GM23338 (cell line): ENCODE measurements around the gene ETV6. TPM values are rescaled to one million over a fixed set of nuclear protein-coding genes. Genes with fewer than 3 reads are reported as not detected.

ENCODE experiments used
- ATAC-seq: fragments of 200-7000 bp; cut with Tn5 transposase; 3 replicates; pipeline ENCODE4 v1.9.1; 2020
- DNase-seq: peaks from one replicate; pipeline ENCODE4 v3.0.0-alpha.2; 2015; ENCODE audit warnings: low spot score
- H2AFZ ChIP-seq: fragments of 200-600 bp; sonication (generic); 2 replicates; pipeline ENCODE4 v1.8.0; 2016; ENCODE audit warnings: antibody characterized with exemption, mild to moderate bottlenecking, moderate library complexity
- H3F3A ChIP-seq: fragments of 200-600 bp; sonication (generic); replicated peaks from 2 replicates; pipeline ENCODE4 v1.8.0; 2017; ENCODE audit warnings: antibody characterized with exemption, mixed run types, low read depth
- H3K27ac ChIP-seq: fragments of 200-600 bp; sonication (generic); 2 replicates; pipeline ENCODE4 v1.6.1; 2016; ENCODE audit warnings: low read depth
- H3K27me3 ChIP-seq: fragments of 200-600 bp; sonication (generic); 2 replicates; pipeline ENCODE4 v1.8.0; 2016; ENCODE audit warnings: mild to moderate bottlenecking, mixed run types, moderate library complexity; ENCODE audit not compliant: insufficient read depth
- H3K36me3 ChIP-seq: fragments of 200-600 bp; sonication (generic); 2 replicates; pipeline ENCODE4 v1.8.0; 2016; ENCODE audit warnings: mild to moderate bottlenecking; ENCODE audit not compliant: insufficient read depth
- H3K4me1 ChIP-seq: fragments of 200-600 bp; sonication (generic); 2 replicates; pipeline ENCODE4 v1.8.0; 2016; ENCODE audit warnings: mild to moderate bottlenecking, moderate library complexity; ENCODE audit not compliant: insufficient read depth
- H3K4me2 ChIP-seq: fragments of 200-600 bp; sonication (generic); 2 replicates; pipeline ENCODE4 v1.7.1; 2017; ENCODE audit warnings: mixed run types
- H3K4me3 ChIP-seq: fragments of 200-600 bp; sonication (generic); 2 replicates; pipeline ENCODE4 v1.6.1; 2016; ENCODE audit warnings: mixed run types
- H3K79me2 ChIP-seq: fragments of 200-600 bp; sonication (generic); replicated peaks from 2 replicates; pipeline ENCODE4 v1.8.0; 2017; ENCODE audit warnings: mild to moderate bottlenecking; ENCODE audit not compliant: insufficient read depth
- H3K9me2 ChIP-seq: fragments of 200-600 bp; sonication (generic); 2 replicates; pipeline ENCODE4 v1.8.0; 2017; ENCODE audit not compliant: insufficient read depth
- H4K20me1 ChIP-seq: fragments of 200-600 bp; sonication (generic); replicated peaks from 2 replicates; pipeline ENCODE4 v1.8.0; 2017; ENCODE audit warnings: mild to moderate bottlenecking; ENCODE audit not compliant: insufficient read depth
- H3K27ac Mint-ChIP-seq: 2 replicates; pipeline ENCODE4 v1.8.0; 2020; ENCODE audit warnings: inconsistent platforms, mild to moderate bottlenecking, moderate library complexity, mixed read lengths
- H3K27me3 Mint-ChIP-seq: 3 replicates; pipeline ENCODE4 v1.8.0; 2022; ENCODE audit warnings: low read depth, mild to moderate bottlenecking, moderate library complexity, mixed read lengths, inconsistent platforms; ENCODE audit not compliant: insufficient read depth, poor library complexity
- H3K36me3 Mint-ChIP-seq: 3 replicates; pipeline ENCODE4 v1.8.0; 2021; ENCODE audit warnings: low read depth, mild to moderate bottlenecking, inconsistent platforms, moderate library complexity, mixed read lengths
- H3K4me1 Mint-ChIP-seq: 3 replicates; pipeline ENCODE4 v1.8.0; 2020; ENCODE audit warnings: mild to moderate bottlenecking, inconsistent platforms, mixed read lengths
- H3K4me3 Mint-ChIP-seq: 3 replicates; pipeline ENCODE4 v1.8.0; 2021; ENCODE audit warnings: moderate library complexity, mild to moderate bottlenecking, inconsistent platforms, mixed read lengths
- H3K9me3 Mint-ChIP-seq: 3 replicates; pipeline ENCODE4 v1.8.0; 2020; ENCODE audit warnings: moderate library complexity, mild to moderate bottlenecking, inconsistent platforms, mixed read lengths
- CREB1 ChIP-seq: fragments of 250-450 bp; sonication (Bioruptor Pico); IDR thresholded peaks from 2 replicates; pipeline ENCODE4 v1.5.0; 2020; ENCODE audit warnings: low read depth, mild to moderate bottlenecking, moderate library complexity
- CTCF ChIP-seq, 2 experiments: fragments of 200-600 bp in 1 of 2; sonication (generic) in 1 of 2; conservative IDR thresholded peaks; 2 replicates each; pipeline versions ENCODE4 v1.5.1 to v1.6.1; 2016 to 2017; ENCODE audit warnings: antibody characterized with exemption in 2 of 2, low read depth in 2 of 2, mild to moderate bottlenecking in 2 of 2, moderate library complexity in 1 of 2
- ETS1 ChIP-seq: IDR thresholded peaks from 2 replicates; pipeline ENCODE4 v1.6.1; 2016; ENCODE audit warnings: antibody characterized with exemption
- EZH2 ChIP-seq: fragments of 200-600 bp; sonication (generic); IDR thresholded peaks from one replicate; pipeline ENCODE4 v1.8.0; 2017; ENCODE audit warnings: antibody characterized with exemption, mild to moderate bottlenecking, low read depth; ENCODE audit not compliant: unreplicated experiment
- EZH2phosphoT487 ChIP-seq: fragments of 200-600 bp; sonication (generic); IDR thresholded peaks from one replicate; pipeline ENCODE4 v1.8.1; 2018; ENCODE audit warnings: antibody characterized with exemption; ENCODE audit not compliant: unreplicated experiment
- JUNB ChIP-seq: IDR thresholded peaks from one replicate; pipeline ENCODE4 v1.6.1; 2016; ENCODE audit warnings: antibody characterized with exemption; ENCODE audit not compliant: unreplicated experiment
- NANOG ChIP-seq: IDR thresholded peaks from 2 replicates; pipeline ENCODE4 v1.6.1; 2016; ENCODE audit warnings: antibody characterized with exemption, borderline replicate concordance
- POLR2AphosphoS5 ChIP-seq: IDR thresholded peaks from 2 replicates; pipeline ENCODE4 v1.6.1; 2016; ENCODE audit warnings: antibody characterized with exemption, low read depth
- REST ChIP-seq: IDR thresholded peaks from one replicate; pipeline ENCODE4 v1.6.1; 2018; ENCODE audit warnings: antibody characterized with exemption; ENCODE audit not compliant: unreplicated experiment
- STAT1 ChIP-seq: IDR thresholded peaks from one replicate; pipeline ENCODE4 v1.6.1; 2016; ENCODE audit warnings: antibody characterized with exemption; ENCODE audit not compliant: unreplicated experiment
- ZNF114 ChIP-seq: fragments of 250-450 bp; sonication (Bioruptor Pico); IDR thresholded peaks from 2 replicates; pipeline ENCODE4 v1.5.0; 2020; ENCODE audit warnings: mild to moderate bottlenecking, moderate library complexity
- ZNF331 ChIP-seq: fragments of 250-450 bp; sonication (Bioruptor Pico); IDR thresholded peaks from 2 replicates; pipeline ENCODE4 v1.5.0; 2020; ENCODE audit warnings: low read depth, mild to moderate bottlenecking, moderate library complexity
- long read RNA-seq: library from polyadenylated mRNA; unstranded; transcript quantifications from one replicate; pipeline ENCODE4 v2.0.0, GENCODE V29; 2020; ENCODE audit not compliant: unreplicated experiment
- polyA plus RNA-seq: library from polyadenylated mRNA; unstranded; fragments of >200 nt; fragmentation: Nextera tagmentation; extraction: Ambion mirVana; gene quantifications from 2 replicates; pipeline ENCODE4 v1.2.1, GENCODE V29; 2016
- total RNA-seq: library from RNA; depleted of rRNA; stranded (reverse); fragments of >200 nt; shearing (Covaris generic); gene quantifications from 2 replicates; pipeline ENCODE4 v1.2.3, GENCODE V29; 2014; rRNA removed
- TF ChIP-seq, protein P1 (sequence below): fragments of 250-450 bp; sonication (Bioruptor Pico); IDR thresholded peaks from 2 replicates; pipeline ENCODE4 v1.5.0; 2020; ENCODE audit warnings: mild to moderate bottlenecking, moderate library complexity

The ETV6 gene
- total RNA-seq (11.9 and 15.1 TPM in 2 replicates), polyA plus RNA-seq (6.1 and 7.5 TPM in 2 replicates)
- long read RNA-seq, full-length matches to known transcripts, result 1 of 5 reads
- long read RNA-seq, partial matches to known transcripts, result 1 of 5 reads
- long read RNA-seq, other reads (novel, unspliced or antisense), result 3 of 5 reads

DNA sequence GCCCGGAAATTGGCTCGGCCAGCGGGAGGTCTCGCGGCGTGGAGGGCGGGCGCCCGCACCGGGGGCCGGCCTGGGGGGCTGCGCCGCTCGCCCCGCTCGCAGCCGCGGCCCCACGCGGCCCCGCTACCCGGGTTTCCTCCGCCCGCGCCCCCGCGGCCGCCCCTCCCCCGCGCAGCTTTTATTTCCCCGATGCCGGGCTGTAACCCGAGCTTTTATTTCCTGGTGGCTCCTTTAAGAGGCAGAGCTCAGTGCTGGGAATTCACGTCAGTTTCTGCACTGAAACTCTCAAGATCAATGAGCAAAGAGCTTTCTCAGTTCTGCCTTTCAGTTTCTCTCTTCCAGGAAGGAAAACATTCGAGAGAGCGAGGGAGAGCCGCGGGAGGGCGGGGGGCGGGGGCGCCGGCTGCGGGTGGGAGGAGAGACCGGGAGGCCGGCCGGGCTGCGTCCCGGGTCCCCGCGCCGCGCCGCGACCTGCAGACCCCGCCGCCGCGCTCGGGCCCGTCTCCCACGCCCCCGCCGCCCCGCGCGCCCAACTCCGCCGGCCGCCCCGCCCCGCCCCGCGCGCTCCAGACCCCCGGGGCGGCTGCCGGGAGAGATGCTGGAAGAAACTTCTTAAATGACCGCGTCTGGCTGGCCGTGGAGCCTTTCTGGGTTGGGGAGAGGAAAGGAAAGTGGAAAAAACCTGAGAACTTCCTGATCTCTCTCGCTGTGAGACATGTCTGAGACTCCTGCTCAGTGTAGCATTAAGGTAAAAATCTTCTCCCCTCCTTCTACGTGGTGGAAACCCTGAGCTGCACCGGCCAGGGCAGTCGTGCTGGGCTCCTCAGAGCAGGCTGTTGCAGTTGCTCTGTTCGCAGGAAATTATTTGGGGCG lies at the start of gene ETV6:
TSS of gene ETV6 (plus strand) at position 262 of the 873 bp plus-strand sequence. CDS start at position 716, 454 bp downstream.
- Mint-ChIP-seq H3K4me3 (peak within 1 kb of the TSS; percentile 91), H3K27me3 (peaks cover 8% of the 10 kb centered on the region), H3K27ac (peak within 1 kb of the TSS; percentile 98), H3K36me3 (no peaks in the 10 kb centered on the region), H3K4me1 (peaks cover 43% of the 10 kb centered on the region), H3K9me3 (no peaks in the 10 kb centered on the region)
- Histone ChIP-seq H3F3A (0 out of 2 replicates have a peak, but pooled peaks cover 4% of the 10 kb centered on the region), H3K79me2 (peaks cover 44% of the 10 kb centered on the region), H4K20me1 (0 out of 2 replicates have a peak, but pooled peaks cover 6% of the 10 kb centered on the region), H2AFZ (peak within 1 kb of the TSS; percentile 92), H3K27me3 (no peaks in the 10 kb centered on the region), H3K4me1 (peaks cover 32% of the 10 kb centered on the region), H3K36me3 (no peaks in the 10 kb centered on the region), H3K4me2 (peak within 1 kb of the TSS; percentile 82), H3K27ac (peak within 1 kb of the TSS; percentile 95), H3K9me2 (no peaks in the 10 kb centered on the region), H3K4me3 (peak within 1 kb of the TSS; percentile 89)
- ATAC-seq, result peak; percentile 50
- DNase-seq, result peak; percentile 79
- TF ChIP-seq JUNB (no peak), STAT1 (no peak), EZH2 (no peak), REST (no peak), POLR2AphosphoS5 (no peak), NANOG (no peak), CTCF (conservative IDR thresholded peaks at IDR 0.05; ENCODE audit: low read depth in 2 of 2) (no peak), CREB1 (CRISPR knock-in tag) (no peak), ETS1 (no peak), ZNF331 (CRISPR knock-in tag) (no peak), EZH2phosphoT487 (no peak), ZNF114 (CRISPR knock-in tag) (no peak)
- TF ChIP-seq, protein P1, sequence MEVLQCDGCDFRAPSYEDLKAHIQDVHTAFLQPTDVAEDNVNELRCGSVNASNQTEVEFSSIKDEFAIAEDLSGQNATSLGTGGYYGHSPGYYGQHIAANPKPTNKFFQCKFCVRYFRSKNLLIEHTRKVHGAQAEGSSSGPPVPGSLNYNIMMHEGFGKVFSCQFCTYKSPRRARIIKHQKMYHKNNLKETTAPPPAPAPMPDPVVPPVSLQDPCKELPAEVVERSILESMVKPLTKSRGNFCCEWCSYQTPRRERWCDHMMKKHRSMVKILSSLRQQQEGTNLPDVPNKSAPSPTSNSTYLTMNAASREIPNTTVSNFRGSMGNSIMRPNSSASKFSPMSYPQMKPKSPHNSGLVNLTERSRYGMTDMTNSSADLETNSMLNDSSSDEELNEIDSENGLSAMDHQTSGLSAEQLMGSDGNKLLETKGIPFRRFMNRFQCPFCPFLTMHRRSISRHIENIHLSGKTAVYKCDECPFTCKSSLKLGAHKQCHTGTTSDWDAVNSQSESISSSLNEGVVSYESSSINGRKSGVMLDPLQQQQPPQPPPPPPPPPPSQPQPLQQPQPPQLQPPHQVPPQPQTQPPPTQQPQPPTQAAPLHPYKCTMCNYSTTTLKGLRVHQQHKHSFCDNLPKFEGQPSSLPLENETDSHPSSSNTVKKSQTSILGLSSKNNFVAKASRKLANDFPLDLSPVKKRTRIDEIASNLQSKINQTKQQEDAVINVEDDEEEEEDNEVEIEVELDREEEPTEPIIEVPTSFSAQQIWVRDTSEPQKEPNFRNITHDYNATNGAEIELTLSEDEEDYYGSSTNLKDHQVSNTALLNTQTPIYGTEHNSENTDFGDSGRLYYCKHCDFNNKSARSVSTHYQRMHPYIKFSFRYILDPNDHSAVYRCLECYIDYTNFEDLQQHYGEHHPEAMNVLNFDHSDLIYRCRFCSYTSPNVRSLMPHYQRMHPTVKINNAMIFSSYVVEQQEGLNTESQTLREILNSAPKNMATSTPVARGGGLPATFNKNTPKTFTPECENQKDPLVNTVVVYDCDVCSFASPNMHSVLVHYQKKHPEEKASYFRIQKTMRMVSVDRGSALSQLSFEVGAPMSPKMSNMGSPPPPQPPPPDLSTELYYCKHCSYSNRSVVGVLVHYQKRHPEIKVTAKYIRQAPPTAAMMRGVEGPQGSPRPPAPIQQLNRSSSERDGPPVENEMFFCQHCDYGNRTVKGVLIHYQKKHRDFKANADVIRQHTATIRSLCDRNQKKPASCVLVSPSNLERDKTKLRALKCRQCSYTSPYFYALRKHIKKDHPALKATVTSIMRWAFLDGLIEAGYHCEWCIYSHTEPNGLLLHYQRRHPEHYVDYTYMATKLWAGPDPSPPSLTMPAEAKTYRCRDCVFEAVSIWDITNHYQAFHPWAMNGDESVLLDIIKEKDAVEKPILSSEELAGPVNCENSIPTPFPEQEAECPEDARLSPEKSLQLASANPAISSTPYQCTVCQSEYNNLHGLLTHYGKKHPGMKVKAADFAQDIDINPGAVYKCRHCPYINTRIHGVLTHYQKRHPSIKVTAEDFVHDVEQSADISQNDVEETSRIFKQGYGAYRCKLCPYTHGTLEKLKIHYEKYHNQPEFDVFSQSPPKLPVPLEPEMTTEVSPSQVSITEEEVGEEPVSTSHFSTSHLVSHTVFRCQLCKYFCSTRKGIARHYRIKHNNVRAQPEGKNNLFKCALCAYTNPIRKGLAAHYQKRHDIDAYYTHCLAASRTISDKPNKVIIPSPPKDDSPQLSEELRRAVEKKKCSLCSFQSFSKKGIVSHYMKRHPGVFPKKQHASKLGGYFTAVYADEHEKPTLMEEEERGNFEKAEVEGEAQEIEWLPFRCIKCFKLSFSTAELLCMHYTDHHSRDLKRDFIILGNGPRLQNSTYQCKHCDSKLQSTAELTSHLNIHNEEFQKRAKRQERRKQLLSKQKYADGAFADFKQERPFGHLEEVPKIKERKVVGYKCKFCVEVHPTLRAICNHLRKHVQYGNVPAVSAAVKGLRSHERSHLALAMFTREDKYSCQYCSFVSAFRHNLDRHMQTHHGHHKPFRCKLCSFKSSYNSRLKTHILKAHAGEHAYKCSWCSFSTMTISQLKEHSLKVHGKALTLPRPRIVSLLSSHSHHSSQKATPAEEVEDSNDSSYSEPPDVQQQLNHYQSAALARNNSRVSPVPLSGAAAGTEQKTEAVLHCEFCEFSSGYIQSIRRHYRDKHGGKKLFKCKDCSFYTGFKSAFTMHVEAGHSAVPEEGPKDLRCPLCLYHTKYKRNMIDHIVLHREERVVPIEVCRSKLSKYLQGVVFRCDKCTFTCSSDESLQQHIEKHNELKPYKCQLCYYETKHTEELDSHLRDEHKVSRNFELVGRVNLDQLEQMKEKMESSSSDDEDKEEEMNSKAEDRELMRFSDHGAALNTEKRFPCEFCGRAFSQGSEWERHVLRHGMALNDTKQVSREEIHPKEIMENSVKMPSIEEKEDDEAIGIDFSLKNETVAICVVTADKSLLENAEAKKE (CRISPR knock-in tag), result no peak
